Measurements from ENCODE around the gene BLOC1S5. TPM values are rescaled to one million over a fixed set of nuclear protein-coding genes. Genes with fewer than 3 reads are reported as not detected.

Gene BLOC1S5
- polyA plus RNA-seq, 3 donors = 3.7 to 11.7 (median 9.2) TPM

GRCh38 chr6:8020083-8020482 is 44.1 kb downstream of the BLOC1S5 start:
- TF ChIP-seq CTCF (IDR thresholded peaks at IDR 0.05) = no peak
- no peak for DNase-seq
- Mint-ChIP-seq H3K27me3 (ENCODE audit: low read depth in 3 of 3) (no peaks in the 10 kb centered on the region), H3K4me1 (no peaks in the 10 kb centered on the region), H3K27ac (no peak overlapping the region), H3K36me3 (peaks cover 27 to 41% of the 10 kb centered on the region in 2 donors), H3K9me3 (no peaks in the 10 kb centered on the region), H3K4me3 (no peak overlapping the region)
- Histone ChIP-seq H3K36me3 (replicated peaks in 1 of 2; ENCODE audit: control insufficient read depth in 1 of 2, insufficient read depth in 2 of 2, low read length in 2 of 2) (peaks cover 6 to 33% of the 10 kb centered on the region in 2 donors), H3K4me3 (replicated peaks in 1 of 3; ENCODE audit: low read depth in 2 of 3, low read length in 3 of 3) (no peak overlapping the region), H3K4me2 (replicated peaks; ENCODE audit: extremely low read depth, low read length, poor library complexity, severe bottlenecking) (no peak overlapping the region), H3K9me3 (replicated peaks in 1 of 2; ENCODE audit: control insufficient read depth in 1 of 2, insufficient read depth in 1 of 2, low read length in 2 of 2) (no peaks in the 10 kb centered on the region), H3K79me2 (ENCODE audit: insufficient read depth, low read length) (no peaks in the 10 kb centered on the region), H3K4me1 (ENCODE audit: control insufficient read depth in 1 of 2, insufficient read depth in 2 of 2, low read length in 2 of 2) (no peaks in the 10 kb centered on the region), H4K20me1 (ENCODE audit: insufficient read depth, low read length) (no peaks in the 10 kb centered on the region), H3K27me3 (ENCODE audit: control insufficient read depth in 2 of 2, insufficient read depth in 2 of 2, low read length in 2 of 2) (no peaks in the 10 kb centered on the region), H2AFZ (ENCODE audit: insufficient read depth, low read depth, low read length, poor library complexity, severe bottlenecking) (no peak overlapping the region), H3K9ac (ENCODE audit: insufficient read depth, low read length, poor library complexity, severe bottlenecking) (no peak overlapping the region), H3K27ac (ENCODE audit: low read depth in 1 of 2, low read length in 2 of 2) (no peak overlapping the region)
- intact Hi-C loops (cut with micrococcal nuclease) = no loop called here
- WGBS (ENCODE audit: insufficient coverage) = no CpG with 5 or more reads among the region's 4 CpGs

GRCh38 chr6:8017705-8018104 is 46.5 kb downstream of the BLOC1S5 start:
- Histone ChIP-seq H2AFZ (ENCODE audit: insufficient read depth, low read depth, low read length, poor library complexity, severe bottlenecking) (no peak overlapping the region), H3K4me1 (ENCODE audit: control insufficient read depth in 1 of 2, insufficient read depth in 2 of 2, low read length in 2 of 2) (no peaks in the 10 kb centered on the region), H3K27me3 (ENCODE audit: control insufficient read depth in 2 of 2, insufficient read depth in 2 of 2, low read length in 2 of 2) (no peaks in the 10 kb centered on the region), H4K20me1 (ENCODE audit: insufficient read depth, low read length) (no peaks in the 10 kb centered on the region), H3K36me3 (replicated peaks in 1 of 2; ENCODE audit: control insufficient read depth in 1 of 2, insufficient read depth in 2 of 2, low read length in 2 of 2) (peaks cover 12 to 33% of the 10 kb centered on the region in 2 donors), H3K9me3 (replicated peaks in 1 of 2; ENCODE audit: control insufficient read depth in 1 of 2, insufficient read depth in 1 of 2, low read length in 2 of 2) (no peaks in the 10 kb centered on the region), H3K27ac (ENCODE audit: low read depth in 1 of 2, low read length in 2 of 2) (no peak overlapping the region), H3K9ac (ENCODE audit: insufficient read depth, low read length, poor library complexity, severe bottlenecking) (no peak overlapping the region), H3K4me2 (replicated peaks; ENCODE audit: extremely low read depth, low read length, poor library complexity, severe bottlenecking) (no peak overlapping the region), H3K4me3 (replicated peaks in 1 of 3; ENCODE audit: low read depth in 2 of 3, low read length in 3 of 3) (no peak overlapping the region), H3K79me2 (ENCODE audit: insufficient read depth, low read length) (no peaks in the 10 kb centered on the region)
- no peak overlapping the region for H3K4me3 Mint-ChIP-seq
- peak overlapping the region in 1 of 7 donors; percentile 4 for H3K27ac Mint-ChIP-seq
- WGBS (ENCODE audit: insufficient coverage) = 93% methylated on average over 3 of the region's 7 CpGs
- H3K9me3 Mint-ChIP-seq = no peaks in the 10 kb centered on the region
- no peak for DNase-seq
- TF ChIP-seq CTCF (IDR thresholded peaks at IDR 0.05) = no peak
- H3K36me3 Mint-ChIP-seq = peaks cover 34 to 48% of the 10 kb centered on the region in 2 donors
- H3K4me1 Mint-ChIP-seq = no peaks in the 10 kb centered on the region
- intact Hi-C loops (cut with micrococcal nuclease) = no loop called here
- H3K27me3 Mint-ChIP-seq (ENCODE audit: low read depth in 3 of 3) = no peaks in the 10 kb centered on the region

All from CD14-positive monocyte (primary cell).